H1 (cell line): ENCODE results near the gene CD164L2. TPM values are rescaled to one million over a fixed set of nuclear protein-coding genes. Genes with fewer than 3 reads are reported as not detected.

Experiments used
- CTCF ChIA-PET: fragments of 300-600 bp; sonication (Branson Sonifier 250); formaldehyde crosslinking; loops from one replicate; lab custom pipeline; 2021; ENCODE audit not compliant: partially characterized antibody; lab: Charles Lee
- POLR2A ChIA-PET: fragments of 300-600 bp; sonication (Branson Sonifier 250); formaldehyde crosslinking; loops from one replicate; lab custom pipeline; 2021; ENCODE audit warnings: inconsistent platforms; ENCODE audit not compliant: partially characterized antibody; lab: Charles Lee
- DNase-seq, 2 experiments: peaks; one replicate each; pipeline versions ENCODE4 v3.0.0 to v3.0.0-alpha.2; 2010 to 2022; ENCODE audit warnings: low spot score in 2 of 2, low read depth in 1 of 2, mixed read lengths in 1 of 2
- FAIRE-seq: peaks from 2 replicates; lab custom pipeline; 2011; peaks lifted over from hg19 to GRCh38; lab: Jason Lieb, UNC
- H2AFZ ChIP-seq: 2 replicates; pipeline ENCODE4 v1.8.1; 2012; ENCODE audit warnings: low read length, inconsistent platforms
- H2AK5ac ChIP-seq: 2 replicates; pipeline ENCODE4 v1.6.1; 2013; ENCODE audit warnings: low read depth, low read length
- H2BK120ac ChIP-seq: replicated peaks from 2 replicates; pipeline ENCODE3; 2013; ENCODE audit warnings: low read depth, low read length, inconsistent platforms
- H2BK12ac ChIP-seq: 2 replicates; pipeline ENCODE4 v1.6.1; 2013; ENCODE audit warnings: low read depth, low read length
- H2BK15ac ChIP-seq: 2 replicates; pipeline ENCODE4 v1.6.1; 2013; ENCODE audit warnings: low read length
- H2BK20ac ChIP-seq: 2 replicates; pipeline ENCODE4 v1.6.1; 2013; ENCODE audit warnings: low read length
- H2BK5ac ChIP-seq: 2 replicates; pipeline ENCODE4 v1.6.1; 2013; ENCODE audit warnings: low read depth, low read length
- H3K14ac ChIP-seq: 2 replicates; pipeline ENCODE4 v1.6.1; 2013; ENCODE audit warnings: inconsistent platforms; ENCODE audit not compliant: insufficient read length
- H3K18ac ChIP-seq: 2 replicates; pipeline ENCODE4 v1.6.1; 2013; ENCODE audit warnings: low read length; ENCODE audit errors: extremely low read depth
- H3K23ac ChIP-seq: 2 replicates; pipeline ENCODE4 v1.6.1; 2013; ENCODE audit warnings: inconsistent platforms; ENCODE audit not compliant: insufficient read length
- H3K23me2 ChIP-seq: 2 replicates; pipeline ENCODE4 v1.6.1; 2013; ENCODE audit warnings: low read depth, low read length
- H3K27ac ChIP-seq: 2 replicates; pipeline ENCODE4 v1.6.1; 2011; ENCODE audit warnings: low read depth, low read length, inconsistent platforms
- H3K27me3 ChIP-seq, 4 experiments: replicated peaks in 1 of 4; 1 replicate in 1 of 4; 2 replicates in 3 of 4; pipeline versions ENCODE4 v1.6.1 to v1.8.1; 2011 to 2013; ENCODE audit warnings: low read length in 3 of 4, mild to moderate bottlenecking in 3 of 4, inconsistent platforms in 2 of 4, mixed read lengths in 2 of 4, moderate library complexity in 1 of 4; ENCODE audit not compliant: control insufficient read depth in 3 of 4, insufficient read depth in 3 of 4; ENCODE audit errors: extremely low read depth in 1 of 4
- H3K36me3 ChIP-seq, 4 experiments: 2 replicates each; pipeline versions ENCODE4 v1.6.1 to v1.8.1; 2011 to 2013; ENCODE audit warnings: mild to moderate bottlenecking in 4 of 4, low read length in 3 of 4, moderate library complexity in 2 of 4, control low read depth in 1 of 4, inconsistent platforms in 1 of 4; ENCODE audit not compliant: insufficient read depth in 4 of 4, control insufficient read depth in 2 of 4
- H3K4ac ChIP-seq: replicated peaks from 2 replicates; pipeline ENCODE3; 2013; ENCODE audit warnings: low read length, low read depth, mixed read lengths, inconsistent platforms; ENCODE audit not compliant: insufficient read length
- H3K4me1 ChIP-seq, 4 experiments: replicated peaks in 1 of 4; 1 replicate in 1 of 4; 2 replicates in 3 of 4; pipeline versions ENCODE4 v1.6.1 to v1.8.1; 2011 to 2013; ENCODE audit warnings: low read length in 3 of 4, inconsistent platforms in 2 of 4, mixed read lengths in 1 of 4; ENCODE audit not compliant: insufficient read depth in 4 of 4, control insufficient read depth in 3 of 4
- H3K4me2 ChIP-seq, 2 experiments: 2 replicates each; pipeline versions ENCODE4 v1.6.1 to v1.8.1; 2011 to 2013; ENCODE audit warnings: low read depth in 2 of 2, low read length in 2 of 2, control low read depth in 1 of 2, inconsistent platforms in 1 of 2, mild to moderate bottlenecking in 1 of 2; ENCODE audit not compliant: insufficient read depth in 1 of 2
- H3K4me3 ChIP-seq, 4 experiments: fragments of 200-600, 300-600 bp in 1 of 4; sonication (generic), shearing (Covaris generic), sonication (Bioruptor Twin) in 1 of 4; 2 replicates each; pipeline versions ENCODE4 v1.5.1 to v1.8.1; 2011 to 2016; ENCODE audit warnings: low read length in 4 of 4, low read depth in 3 of 4, control low read depth in 2 of 4, inconsistent platforms in 2 of 4, mild to moderate bottlenecking in 2 of 4, mixed read lengths in 1 of 4, moderate library complexity in 1 of 4; ENCODE audit not compliant: insufficient read depth in 2 of 4; ENCODE audit errors: extremely low read depth in 1 of 4
- H3K56ac ChIP-seq: replicated peaks from 2 replicates; pipeline ENCODE3; 2013; ENCODE audit warnings: low read depth, mild to moderate bottlenecking, mixed read lengths, low read length, inconsistent platforms; ENCODE audit not compliant: insufficient read length
- H3K79me1 ChIP-seq: 2 replicates; pipeline ENCODE4 v1.6.1; 2013; ENCODE audit warnings: low read depth, low read length, control low read depth
- H3K79me2 ChIP-seq, 2 experiments: 2 replicates each; pipeline versions ENCODE4 v1.6.1 to v1.8.1; 2012 to 2013; ENCODE audit warnings: low read length in 2 of 2, mild to moderate bottlenecking in 2 of 2, inconsistent platforms in 1 of 2; ENCODE audit not compliant: insufficient read depth in 2 of 2, control insufficient read depth in 1 of 2
- H3K9ac ChIP-seq, 4 experiments: replicated peaks in 1 of 4; 1 replicate in 1 of 4; 2 replicates in 3 of 4; pipeline versions ENCODE4 v1.6.1 to v1.8.1; 2011 to 2013; ENCODE audit warnings: low read depth in 3 of 4, low read length in 3 of 4, control low read depth in 2 of 4, mild to moderate bottlenecking in 2 of 4, moderate library complexity in 2 of 4, inconsistent platforms in 1 of 4; ENCODE audit errors: extremely low read depth in 1 of 4
- H3K9me3 ChIP-seq, 2 experiments: 2 replicates each; pipeline versions ENCODE4 v1.6.1 to v1.8.1; 2012 to 2013; ENCODE audit warnings: mild to moderate bottlenecking in 2 of 2, moderate library complexity in 2 of 2, control low read depth in 1 of 2, inconsistent platforms in 1 of 2, low read depth in 1 of 2, low read length in 1 of 2, mixed read lengths in 1 of 2; ENCODE audit not compliant: insufficient read depth in 2 of 2
- H4K20me1 ChIP-seq, 2 experiments: replicated peaks in 1 of 2; 2 replicates each; pipeline versions ENCODE3 to v1.8.1; 2011 to 2013; ENCODE audit warnings: inconsistent platforms in 2 of 2, low read length in 2 of 2, mild to moderate bottlenecking in 1 of 2; ENCODE audit not compliant: insufficient read depth in 2 of 2, control insufficient read depth in 1 of 2
- H4K5ac ChIP-seq: 2 replicates; pipeline ENCODE4 v1.6.1; 2013; ENCODE audit warnings: low read length, low read depth, mixed read lengths, inconsistent platforms; ENCODE audit not compliant: insufficient read length
- H4K8ac ChIP-seq: 2 replicates; pipeline ENCODE4 v1.8.0; 2013; ENCODE audit warnings: mild to moderate bottlenecking, moderate library complexity, low read length, inconsistent platforms; ENCODE audit not compliant: insufficient read depth; ENCODE audit errors: extremely low read depth
- H4K91ac ChIP-seq: replicated peaks from 2 replicates; pipeline ENCODE3; 2013; ENCODE audit warnings: low read length, mixed read lengths, inconsistent platforms; ENCODE audit not compliant: insufficient read length
- CEBPB ChIP-seq: IDR thresholded peaks from 2 replicates; pipeline ENCODE4 v1.6.1; 2012; ENCODE audit warnings: low read depth, low read length
- JUND ChIP-seq: IDR thresholded peaks from 2 replicates; pipeline ENCODE4 v1.6.1; 2011; ENCODE audit warnings: mild to moderate bottlenecking, improper control_type of control experiment, low read length
- WGBS, 2 experiments: shearing (Covaris generic) in 1 of 2; methylation state at CpG; one replicate each; pipeline versions ENCODE4 v1.1.6 to v1.1.7; 2013 to 2015; ENCODE audit warnings: low lambda C conversion rate in 2 of 2, mixed read lengths in 2 of 2, inconsistent platforms in 1 of 2, low coverage in 1 of 2, missing lambda C conversion rate in 1 of 2; ENCODE audit not compliant: insufficient replicate concordance in 2 of 2, insufficient coverage in 1 of 2, insufficient read length in 1 of 2; ENCODE audit errors: extremely low coverage in 1 of 2, missing lambda C conversion rate in 1 of 2; 5-methylcytosine and 5-hydroxymethylcytosine counted together
- polyA plus RNA-seq, 7 experiments: library from polyadenylated mRNA; depleted of rRNA in 3 of 7; stranded (reverse) in 5 of 7; unstranded in 2 of 7; fragments of >200 nt in 5 of 7; fragments of 200-250 nt in 2 of 7; gene quantifications; 1 replicate in 5 of 7; 2 replicates in 1 of 7; 4 replicates in 1 of 7; pipeline versions ENCODE4 v1.2.1 to v1.2.3, GENCODE V29; 2011 to 2013; ENCODE audit warnings: missing spikeins in 2 of 7, mixed read lengths in 2 of 7
- total RNA-seq: library from RNA; stranded (reverse); fragmentation: NEBNext Ultra II Directional; extraction: Animal tissue kit (Norgen Biotek cat#: 25700); gene quantifications from 2 replicates; pipeline ENCODE4 v1.2.1, GENCODE V29; 2021

CD164L2 gene
- total and polyA plus RNA-seq, 2 of the 8 experiments (the other 6 are each of a cell fraction or from before 2014, with no cell fraction given), result 3.3 TPM

- H3K79me1 ChIP-seq, result no peaks in the 10 kb centered on the region; the same call in 1 of the 2 replicates
- no peaks in the 10 kb centered on the region; a peak in 1 of 4 replicates for H3K79me2 ChIP-seq
- H3K56ac ChIP-seq, result no peak overlapping the region
- no peak overlapping the region for H3K27ac ChIP-seq
- H2BK20ac ChIP-seq, result no peak overlapping the region
- ChIA-PET POLR2A (interaction anchor here (1.4 kb wide), 1 partner anchor 14 kb away, joined by 4 read pairs; no protein-coding TSS in a partner anchor), CTCF (interaction anchor here (0.9 to 37.8 kb wide), 13 partner anchors 9 to 250 kb away, joined by 3 to 863 read pairs (median 5); partner anchors contain the start of gene AHDC1)
- H3K23ac ChIP-seq, result no peak overlapping the region
- H3K27me3 ChIP-seq, result no peaks in the 10 kb centered on the region
- H4K91ac ChIP-seq, result no peak overlapping the region
- H4K5ac ChIP-seq, result no peak overlapping the region
- no peak overlapping the region for H2BK12ac ChIP-seq
- no peak overlapping the region for H3K14ac ChIP-seq
- H3K4me1 ChIP-seq, result 0 out of 7 replicates have a peak, but pooled peaks cover 0 to 1% (median under 1%) of the 10 kb centered on the region in 4 experiments
- FAIRE-seq (no peak), DNase-seq (no peak)
- H3K9me3 ChIP-seq, result no peaks in the 10 kb centered on the region
- H2BK5ac ChIP-seq, result no peak overlapping the region
- no peak overlapping the region for H2AFZ ChIP-seq
- H3K36me3 ChIP-seq, result peaks cover 29 to 75% (median 56%) of the 10 kb centered on the region in 4 experiments
- no peak overlapping the region for H3K9ac ChIP-seq
- no peaks in the 10 kb centered on the region for H3K23me2 ChIP-seq
- no peak overlapping the region for H3K4me2 ChIP-seq
- H2BK120ac ChIP-seq, result no peak overlapping the region
- no peak overlapping the region for H3K4ac ChIP-seq
- H3K4me3 ChIP-seq, result no peak overlapping the region
- no peak overlapping the region for H2BK15ac ChIP-seq
- H3K18ac ChIP-seq, result no peak overlapping the region
- WGBS, 2 experiments, result 95% methylated on average over 4 of the region's 4 CpGs; no CpG with 5 or more reads in 1 of the 2 experiments
- no peak overlapping the region for H4K8ac ChIP-seq
- H4K20me1 ChIP-seq, result peaks cover 0 to 2% of the 10 kb centered on the region in 2 experiments
- no peak overlapping the region for H2AK5ac ChIP-seq
- no peak for TF ChIP-seq JUND
- no peak for TF ChIP-seq CEBPB
These were observed 29.9 kb upstream of the CD164L2 start for GRCh38 chr1:27413004-27413403.
